Liver (tissue), 3 donors: Measurements from ENCODE around the gene TEKT2.

Experiments used
- CTCF ChIP-seq: fragments of 150-350 bp; IDR thresholded peaks from 2 replicates; pipeline ENCODE4 v1.5.1; 2017; ENCODE audit warnings: improper control_type of control experiment, low read depth, low read length; ENCODE audit not compliant: missing input control
- EGR1 ChIP-seq, 2 donors: IDR thresholded peaks; 2 replicates each; pipeline ENCODE4 v1.6.1; 2016 to 2018; ENCODE audit warnings: antibody characterized with exemption in 2 of 2, low read depth in 2 of 2
- HNF4A ChIP-seq, 2 donors: conservative IDR thresholded peaks; 2 replicates each; pipeline ENCODE4 v1.6.1; 2016; ENCODE audit warnings: antibody characterized with exemption in 2 of 2, mild to moderate bottlenecking in 2 of 2
- JUND ChIP-seq, 2 donors: IDR thresholded peaks; 2 replicates each; pipeline ENCODE4 v1.6.1; 2016; ENCODE audit warnings: antibody characterized with exemption in 2 of 2
- MAX ChIP-seq: IDR thresholded peaks from 2 replicates; pipeline ENCODE4 v1.6.1; 2016; ENCODE audit warnings: antibody characterized with exemption
- NR2F2 ChIP-seq: IDR thresholded peaks from 2 replicates; pipeline ENCODE4 v1.6.1; 2016; ENCODE audit warnings: antibody characterized with exemption
- RAD21 ChIP-seq, 2 donors: IDR thresholded peaks; 2 replicates each; pipeline ENCODE4 v1.6.1; 2016; ENCODE audit warnings: antibody characterized with exemption in 2 of 2, mild to moderate bottlenecking in 2 of 2
- REST ChIP-seq: IDR thresholded peaks from 2 replicates; pipeline ENCODE4 v1.6.1; 2016; ENCODE audit warnings: antibody characterized with exemption, mild to moderate bottlenecking
- SP1 ChIP-seq: IDR thresholded peaks from 2 replicates; pipeline ENCODE4 v1.6.1; 2018; ENCODE audit warnings: antibody characterized with exemption, mild to moderate bottlenecking
- TAF1 ChIP-seq: conservative IDR thresholded peaks from 2 replicates; pipeline ENCODE4 v1.6.1; 2016; ENCODE audit warnings: antibody characterized with exemption, mild to moderate bottlenecking
- YY1 ChIP-seq: IDR thresholded peaks from 2 replicates; pipeline ENCODE4 v1.6.1; 2016; ENCODE audit warnings: antibody characterized with exemption, mild to moderate bottlenecking
- donor health status: healthy.
- donor health status: healthy.

GRCh38 chr1:36115931-36116330, 32.0 kb downstream of the TEKT2 start:
- TF ChIP-seq CTCF (no peak), YY1 (no peak), TAF1 (no peak), MAX (no peak), SP1 (no peak), EGR1 (IDR thresholded peaks at IDR 0.05; ENCODE audit: low read depth in 2 of 2) (no peak), RAD21 (IDR thresholded peaks at IDR 0.05) (no peak), JUND (IDR thresholded peaks at IDR 0.05) (no peak), HNF4A (conservative IDR thresholded peaks at IDR 0.05) (no peak), REST (no peak), NR2F2 (no peak)
